Endothelial cell of umbilical vein (primary cell): Measurements from ENCODE around the gene ZNF205. TPM values are rescaled to one million over a fixed set of nuclear protein-coding genes. Genes with fewer than 3 reads are reported as not detected.

Source experiments
- BruUV-seq: library from RNA; stranded (reverse); fragments of 400-500 nt; replicated peaks from 2 replicates; lab custom pipeline; 2021; lab: Mats Ljungman, UMichigan
- CTCF ChIA-PET: fragments of 300-600, 350-600 bp; sonication (Branson Sonifier 250); formaldehyde crosslinking; loops from one replicate; lab custom pipeline; 2021; ENCODE audit warnings: antibody characterized with exemption, inconsistent platforms; lab: Charles Lee
- POLR2A ChIA-PET: fragments of 300-600, 350-600 bp; sonication (Branson Sonifier 250); formaldehyde crosslinking; loops from one replicate; lab custom pipeline; 2021; ENCODE audit warnings: antibody characterized with exemption, inconsistent platforms; lab: Charles Lee
- DNase-seq: peaks from one replicate; pipeline ENCODE4 v3.0.0-alpha.2; 2011; ENCODE audit warnings: low read depth, low spot score
- FAIRE-seq: peaks from 2 replicates; lab custom pipeline; 2011; peaks lifted over from hg19 to GRCh38; lab: Jason Lieb, UNC
- H2AFZ ChIP-seq: 2 replicates; pipeline ENCODE4 v1.6.0; 2012; ENCODE audit warnings: low read depth, low read length, control low read depth, inconsistent platforms
- H3K27ac ChIP-seq: 2 replicates; pipeline ENCODE4 v1.5.1; 2011; ENCODE audit warnings: low read depth, mild to moderate bottlenecking, control low read depth, low read length, moderate library complexity; ENCODE audit not compliant: insufficient read depth
- H3K27me3 ChIP-seq, 2 experiments: 2 replicates each; pipeline versions ENCODE4 v1.6.0 to v1.6.1; 2011; ENCODE audit warnings: low read length in 2 of 2, mixed read lengths in 1 of 2; ENCODE audit not compliant: control insufficient read depth in 2 of 2, insufficient read depth in 2 of 2
- H3K36me3 ChIP-seq, 2 experiments: 2 replicates in 1 of 2; 3 replicates in 1 of 2; pipeline ENCODE4 v1.5.1; 2011; ENCODE audit warnings: low read length in 2 of 2, mild to moderate bottlenecking in 1 of 2, moderate library complexity in 1 of 2; ENCODE audit not compliant: control insufficient read depth in 2 of 2, insufficient read depth in 2 of 2; ENCODE audit errors: extremely low read depth in 1 of 2
- H3K4me1 ChIP-seq: 3 replicates; pipeline ENCODE4 v1.5.1; 2011; ENCODE audit warnings: mild to moderate bottlenecking, low read length; ENCODE audit not compliant: control insufficient read depth, insufficient read depth; ENCODE audit errors: extremely low read depth
- H3K4me2 ChIP-seq: 2 replicates; pipeline ENCODE4 v1.6.1; 2011; ENCODE audit warnings: low read length, control low read depth, mixed read lengths; ENCODE audit not compliant: insufficient read depth
- H3K4me3 ChIP-seq, 3 experiments: fragments of 200-600 bp in 1 of 3; sonication (generic), shearing (Covaris generic) in 1 of 3; replicated peaks in 1 of 3; 2 replicates each; pipeline ENCODE4 v1.5.1; 2011 to 2016; ENCODE audit warnings: control low read depth in 3 of 3, low read length in 3 of 3, mild to moderate bottlenecking in 2 of 3, inconsistent platforms in 1 of 3, low read depth in 1 of 3, moderate library complexity in 1 of 3; ENCODE audit not compliant: insufficient read depth in 1 of 3
- H3K79me2 ChIP-seq: 2 replicates; pipeline ENCODE4 v1.6.0; 2012; ENCODE audit warnings: low read length, inconsistent platforms; ENCODE audit not compliant: control insufficient read depth, insufficient read depth
- H3K9ac ChIP-seq: replicated peaks from 2 replicates; pipeline ENCODE3; 2011; ENCODE audit warnings: low read length, control low read depth; ENCODE audit not compliant: insufficient read depth; ENCODE audit errors: extremely low read depth
- H3K9me1 ChIP-seq: replicated peaks from 3 replicates; pipeline ENCODE4 v1.6.0; 2011; ENCODE audit warnings: mild to moderate bottlenecking, low read length; ENCODE audit not compliant: control insufficient read depth, insufficient read depth; ENCODE audit errors: extremely low read depth
- H3K9me3 ChIP-seq: replicated peaks from 2 replicates; pipeline ENCODE4 v1.5.1; 2012; ENCODE audit warnings: low read length, inconsistent platforms; ENCODE audit not compliant: control insufficient read depth, insufficient read depth
- H4K20me1 ChIP-seq: replicated peaks from 2 replicates; pipeline ENCODE3; 2011; ENCODE audit warnings: mild to moderate bottlenecking, low read length; ENCODE audit not compliant: control insufficient read depth, insufficient read depth; ENCODE audit errors: extremely low read depth
- FOS ChIP-seq: IDR thresholded peaks from 2 replicates; pipeline ENCODE4 v1.6.1; 2011; ENCODE audit warnings: mild to moderate bottlenecking, low read length, moderate library complexity, borderline replicate concordance; ENCODE audit not compliant: insufficient read depth
- JUN ChIP-seq: IDR thresholded peaks from 2 replicates; pipeline ENCODE4 v1.6.1; 2011; ENCODE audit warnings: borderline replicate concordance, low read depth; ENCODE audit not compliant: insufficient read length, insufficient read depth
- MAX ChIP-seq: IDR thresholded peaks from 2 replicates; pipeline ENCODE4 v1.6.1; 2011; ENCODE audit not compliant: insufficient read depth, insufficient read length
- MYC ChIP-seq: IDR thresholded peaks from one replicate; pipeline ENCODE4 v1.6.1; 2011; ENCODE audit warnings: mild to moderate bottlenecking, low read depth, low read length
- POLR2A ChIP-seq: IDR thresholded peaks from 2 replicates; pipeline ENCODE4 v1.6.1; 2012; ENCODE audit warnings: low read depth, mild to moderate bottlenecking, control low read depth, low read length
- POLR2AphosphoS5 ChIP-seq: IDR thresholded peaks from 2 replicates; pipeline ENCODE4 v1.6.1; 2012; ENCODE audit warnings: low read depth, mild to moderate bottlenecking, control low read depth, low read length, moderate library complexity; ENCODE audit not compliant: insufficient read depth
- dilution Hi-C: fragments of 300-500 bp; cut with MboI; formaldehyde crosslinking; loops from one replicate; pipeline ENCODE4 v1.15.0; 2019; ENCODE audit warnings: low sequenced_read_pairs; ENCODE audit not compliant: extremely low pct_ligation_motif_present
- intact Hi-C: fragments of 100-400 bp; cut with micrococcal nuclease; formaldehyde crosslinking; loops from one replicate; pipeline ENCODE4 v1.10.0; 2022
- polyA plus RNA-seq, 4 experiments: library from polyadenylated mRNA; depleted of rRNA in 3 of 4; stranded (reverse) in 3 of 4; unstranded in 1 of 4; fragments of >200 nt; gene quantifications; 2 replicates each; pipeline versions ENCODE4 v1.2.1 to v1.2.3, GENCODE V29; 2011 to 2012; ENCODE audit warnings: missing spikeins in 1 of 4
- total RNA-seq: library from RNA; stranded (reverse); gene quantifications from 2 replicates; pipeline ENCODE4 v1.2.3, GENCODE V29; 2021

ZNF205 gene
- total and polyA plus RNA-seq, 2 donors (not counting 3 experiments of a cell fraction or from before 2014, with no cell fraction given): 18.5 to 19.0 TPM

- POLR2A ChIA-PET: interaction anchor here (0.6 to 1.3 kb wide), 4 partner anchors 14 to 342 kb away, joined by 3 to 5 read pairs (median 4); no protein-coding TSS in a partner anchor
- intact Hi-C loops (loop anchor here (1.0 to 2.0 kb wide), 4 partner anchors 15 to 43 kb away; partner anchors contain the start of gene ZNF213), dilution Hi-C loops (no loop called here)
- Histone ChIP-seq H4K20me1 (no peaks in the 10 kb centered on the region), H3K9ac (no peak overlapping the region), H3K4me3 (no peak overlapping the region), H3K9me3 (no peaks in the 10 kb centered on the region), H3K27me3 (no peaks in the 10 kb centered on the region), H3K36me3 (no peaks in the 10 kb centered on the region), H3K4me1 (peaks cover 32% of the 10 kb centered on the region), H3K27ac (peak overlapping the region; percentile 53), H3K9me1 (no peaks in the 10 kb centered on the region), H2AFZ (peak overlapping the region; percentile 33), H3K79me2 (no peaks in the 10 kb centered on the region), H3K4me2 (peak overlapping the region; percentile 3)
- BruUV-seq: no TSS peak
- FAIRE-seq: peak; percentile 94
- peak; percentile 10 for TF ChIP-seq JUN
- TF ChIP-seq POLR2AphosphoS5: peak; percentile 73
- peak; percentile 31 for TF ChIP-seq POLR2A
- TF ChIP-seq MYC: no peak
- TF ChIP-seq FOS: peak; percentile 6
- no peak for TF ChIP-seq MAX
- CTCF ChIA-PET: interaction anchor here (0.8 to 3.4 kb wide), 15 partner anchors 9 to 78 kb away, joined by 3 to 29 read pairs (median 5); partner anchors contain the start of genes HCFC1R1, THOC6 and ZNF205
- peak; percentile 91 for DNase-seq
Measured at GRCh38 chr16:3101841-3102470, 10.4 kb upstream of the ZNF205 start.
